Activated CD4-positive, alpha-beta memory T cell treated with anti-CD3 and anti-CD28 coated beads, Interleukin-2, amount 10 ng/mL, durations not matched to agents 7 days and 5 days (primary cell): Measurements from ENCODE around the gene DDX51. TPM values are rescaled to one million over a fixed set of nuclear protein-coding genes. Genes with fewer than 3 reads are reported as not detected.
"Not testable (repeated sequence)": the region's sequence is repeated elsewhere in the genome, so short reads cannot be mapped to it uniquely, and the experiment has no call there.

Source experiments
- CTCF ChIA-PET: fragments of 350-600 bp; sonication (Branson Sonifier 250); formaldehyde crosslinking; loops from one replicate; lab custom pipeline; 2021; ENCODE audit warnings: antibody characterized with exemption, inconsistent platforms; lab: Charles Lee
- POLR2A ChIA-PET: fragments of 350-600 bp; sonication (Branson Sonifier 250); formaldehyde crosslinking; loops from one replicate; lab custom pipeline; 2021; ENCODE audit warnings: antibody characterized with exemption; lab: Charles Lee
- DNase-seq: peaks from one replicate; pipeline ENCODE4 v3.0.0-alpha.2; 2020
- H3K27ac Mint-ChIP-seq: one replicate; pipeline ENCODE4 v1.8.0; 2021; ENCODE audit warnings: mild to moderate bottlenecking, mixed read lengths
- H3K27me3 Mint-ChIP-seq: one replicate; pipeline ENCODE4 v1.8.0; 2021; ENCODE audit warnings: mixed read lengths
- H3K36me3 Mint-ChIP-seq: one replicate; pipeline ENCODE4 v1.8.0; 2021; ENCODE audit warnings: low read depth, mixed read lengths
- H3K4me1 Mint-ChIP-seq: one replicate; pipeline ENCODE4 v1.8.0; 2021; ENCODE audit warnings: mixed read lengths
- H3K4me3 Mint-ChIP-seq: one replicate; pipeline ENCODE4 v1.8.0; 2021; ENCODE audit warnings: mild to moderate bottlenecking, mixed read lengths
- H3K9me3 Mint-ChIP-seq: one replicate; pipeline ENCODE4 v1.8.0; 2021; ENCODE audit warnings: mixed read lengths
- total RNA-seq, 2 experiments: library from RNA; stranded (reverse); gene quantifications; one replicate each; pipeline ENCODE4 v1.2.3, GENCODE V29; 2021

DDX51 gene
- total RNA-seq, 2 experiments from 2014 or later: 17.9 to 18.6 TPM

DNA sequence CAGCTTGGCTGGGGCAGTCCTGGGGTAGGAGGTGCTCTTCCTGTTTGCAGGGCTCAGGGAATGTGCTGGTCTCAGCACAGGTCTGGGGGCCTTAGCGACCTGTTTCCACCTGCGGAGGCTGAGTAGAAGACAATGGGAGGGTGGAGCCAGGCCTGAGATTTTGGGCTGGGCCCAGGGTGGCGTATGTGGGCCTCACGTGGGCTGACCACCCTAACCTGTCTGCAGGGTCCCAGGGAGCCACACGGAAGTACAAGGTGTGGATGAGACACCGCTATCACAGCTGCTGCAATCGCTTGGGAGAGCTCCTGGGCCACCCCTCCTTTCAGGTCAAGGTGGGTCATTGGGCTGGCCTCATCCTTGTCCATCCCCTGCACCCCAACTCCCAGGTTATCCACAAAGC, 1.2 kb upstream of the DDX51 start:
- ChIA-PET POLR2A (interaction anchor here (1.1 kb wide), 1 partner anchor 13 kb away, joined by 4 read pairs; no protein-coding TSS in a partner anchor), CTCF (interaction anchor here (2.1 kb wide), 1 partner anchor 9 kb away, joined by 7 read pairs; no protein-coding TSS in a partner anchor)
- Mint-ChIP-seq H3K27ac (peak overlapping the region; percentile 72), H3K27me3 (no peaks in the 10 kb centered on the region), H3K36me3 (peaks cover 10% of the 10 kb centered on the region), H3K4me1 (peaks cover 34% of the 10 kb centered on the region), H3K4me3 (peak overlapping the region; percentile 94), H3K9me3 (no peaks in the 10 kb centered on the region)
- DNase-seq: no peak

- DNase-seq: no peak
- H3K36me3 Mint-ChIP-seq: peaks cover 12% of the 10 kb centered on the region
Measured at GRCh38 chr12:132144810-132145168, 670 bp upstream of the DDX51 start.

GRCh38 chr12:132143336-132144071, 615 bp downstream of the DDX51 start:
- no peak for DNase-seq
- H3K27ac Mint-ChIP-seq: peak overlapping the region; percentile 72
- ChIA-PET POLR2A (interaction anchor here (1.6 kb wide), 1 partner anchor 42 kb away, joined by 4 read pairs; no protein-coding TSS in a partner anchor), CTCF (no interaction called here)
- no peaks in the 10 kb centered on the region for H3K27me3 Mint-ChIP-seq
- no peaks in the 10 kb centered on the region for H3K9me3 Mint-ChIP-seq
- peak overlapping the region; percentile 81 for H3K4me3 Mint-ChIP-seq
- peaks cover 20% of the 10 kb centered on the region for H3K36me3 Mint-ChIP-seq
- H3K4me1 Mint-ChIP-seq: peaks cover 34% of the 10 kb centered on the region

More at GRCh38 chr12:132144810-132145168, 670 bp upstream of the DDX51 start:
- peak overlapping the region; percentile 72 for H3K27ac Mint-ChIP-seq
- peaks cover 34% of the 10 kb centered on the region for H3K4me1 Mint-ChIP-seq
- H3K27me3 Mint-ChIP-seq: no peaks in the 10 kb centered on the region
- peak overlapping the region; percentile 94 for H3K4me3 Mint-ChIP-seq
- POLR2A ChIA-PET: interaction anchor here (0.6 kb wide), 1 partner anchor 81 kb away, joined by 3 read pairs; no protein-coding TSS in a partner anchor
- CTCF ChIA-PET: interaction anchor here (2.1 kb wide), 1 partner anchor 9 kb away, joined by 7 read pairs; no protein-coding TSS in a partner anchor
- H3K9me3 Mint-ChIP-seq: no peaks in the 10 kb centered on the region

GRCh38 chr12:132142679-132143335, 1.3 kb downstream of the DDX51 start:
- H3K27me3 Mint-ChIP-seq: no peaks in the 10 kb centered on the region
- H3K9me3 Mint-ChIP-seq: no peaks in the 10 kb centered on the region
- CTCF ChIA-PET: no interaction called here
- POLR2A ChIA-PET: interaction anchor here (1.6 kb wide), 1 partner anchor 43 kb away, joined by 4 read pairs; no protein-coding TSS in a partner anchor
- H3K27ac Mint-ChIP-seq: peak overlapping the region; percentile 72
- peaks cover 23% of the 10 kb centered on the region for H3K36me3 Mint-ChIP-seq
- no peak for DNase-seq
- H3K4me1 Mint-ChIP-seq: peaks cover 34% of the 10 kb centered on the region
- H3K4me3 Mint-ChIP-seq: peak overlapping the region; percentile 81

DNA sequence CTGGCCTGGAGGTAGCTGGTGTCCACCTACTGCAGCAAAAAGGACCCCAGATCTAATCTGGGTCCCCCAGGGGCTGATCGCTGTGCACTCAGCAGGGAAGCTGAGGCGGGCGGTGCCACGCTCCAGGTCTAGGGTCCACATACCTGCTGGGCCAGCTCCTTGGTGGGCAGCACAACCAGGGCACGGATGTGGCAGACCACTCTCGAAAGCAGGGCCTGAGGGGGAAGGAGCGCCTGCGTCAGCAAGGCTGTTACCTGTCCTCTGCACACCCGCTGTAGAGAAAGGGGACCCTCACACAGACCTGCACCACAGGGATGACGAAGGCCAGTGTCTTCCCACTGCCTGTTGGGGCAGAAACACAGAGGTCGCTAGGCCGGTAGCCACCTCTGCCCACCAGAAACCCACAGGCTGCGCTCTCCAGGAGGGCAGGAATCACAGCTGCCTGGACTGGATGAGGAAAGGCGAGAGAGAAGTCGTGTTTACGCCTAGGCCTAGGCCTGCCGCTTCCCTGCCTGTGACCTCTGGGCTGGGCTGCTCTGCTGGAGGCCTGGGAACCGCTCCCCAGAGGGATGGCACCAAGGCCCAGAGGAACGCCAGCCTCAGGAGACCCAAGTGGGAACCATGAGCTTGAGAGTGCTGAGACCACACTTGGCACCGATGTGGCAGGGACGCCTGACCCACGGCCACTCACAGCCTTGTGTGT, 2.0 kb downstream of the DDX51 start:
- H3K27ac Mint-ChIP-seq: peak overlapping the region; percentile 40
- peaks cover 3% of the 10 kb centered on the region for H3K9me3 Mint-ChIP-seq
- CTCF ChIA-PET: no interaction called here
- H3K36me3 Mint-ChIP-seq: peaks cover 29% of the 10 kb centered on the region
- no peaks in the 10 kb centered on the region for H3K27me3 Mint-ChIP-seq
- H3K4me1 Mint-ChIP-seq: peaks cover 34% of the 10 kb centered on the region
- peak overlapping the region; percentile 81 for H3K4me3 Mint-ChIP-seq
- no peak for DNase-seq
- POLR2A ChIA-PET: interaction anchor here (1.0 kb wide), 1 partner anchor 32 kb away, joined by 3 read pairs; no protein-coding TSS in a partner anchor

DNA sequence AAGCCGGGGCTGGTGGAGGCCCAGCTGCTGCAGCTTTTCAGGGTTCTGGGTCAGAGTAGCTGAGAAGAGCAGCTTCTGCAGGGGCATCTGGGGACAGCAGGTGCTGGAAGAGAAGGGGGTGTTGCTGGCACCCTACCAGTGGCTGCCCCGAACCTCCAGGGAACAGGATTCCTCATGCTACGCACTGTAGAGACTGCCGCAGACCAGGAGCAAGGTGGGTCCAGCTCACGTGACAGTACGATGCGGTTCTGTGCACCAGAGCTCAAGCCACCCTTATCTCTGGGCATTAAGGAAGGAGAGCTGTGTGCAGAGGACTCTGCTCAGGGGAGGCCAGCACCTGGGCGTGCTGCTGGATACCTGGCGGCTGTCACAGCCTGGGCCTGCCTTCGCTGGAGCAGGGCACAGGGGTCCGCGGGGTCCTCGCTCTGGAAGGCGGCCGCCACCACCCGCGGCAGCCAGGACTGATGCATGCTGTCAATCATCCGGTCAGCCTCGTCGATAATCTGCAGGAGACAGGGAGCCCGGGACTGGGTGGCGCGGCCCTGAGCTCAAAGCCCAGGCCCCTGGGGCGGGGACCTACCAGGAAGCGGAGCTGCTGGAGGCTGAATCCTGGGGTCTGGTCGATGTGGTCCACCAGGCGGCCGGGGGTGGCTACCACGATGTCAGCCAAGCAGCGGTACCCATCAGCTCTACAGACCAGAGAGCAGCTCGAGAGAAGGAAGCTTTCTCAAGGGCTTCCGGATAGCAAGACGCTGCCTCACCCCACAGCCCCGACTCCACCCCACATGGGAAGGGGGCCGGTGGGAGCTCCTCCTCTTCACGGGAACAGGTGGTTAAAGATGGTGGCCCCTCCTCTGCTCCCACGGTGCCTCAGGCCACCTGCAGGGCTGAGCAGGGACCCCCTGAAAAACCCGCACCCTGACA, 2.9 kb downstream of the DDX51 start:
- H3K27me3 Mint-ChIP-seq: no peaks in the 10 kb centered on the region
- H3K27ac Mint-ChIP-seq: no peak overlapping the region
- peaks cover 28% of the 10 kb centered on the region for H3K4me1 Mint-ChIP-seq
- H3K36me3 Mint-ChIP-seq: peaks cover 30% of the 10 kb centered on the region
- ChIA-PET CTCF (no interaction called here), POLR2A (interaction anchor here (1.0 kb wide), 1 partner anchor 31 kb away, joined by 3 read pairs; no protein-coding TSS in a partner anchor)
- no peak overlapping the region for H3K4me3 Mint-ChIP-seq
- peaks cover 3% of the 10 kb centered on the region for H3K9me3 Mint-ChIP-seq
- DNase-seq: no peak

- peaks cover 21% of the 10 kb centered on the region for H3K4me1 Mint-ChIP-seq
- H3K27me3 Mint-ChIP-seq: no peaks in the 10 kb centered on the region
- DNase-seq: no peak
- H3K27ac Mint-ChIP-seq: no peak overlapping the region
- no peak overlapping the region for H3K4me3 Mint-ChIP-seq
- ChIA-PET CTCF (no interaction called here), POLR2A (no interaction called here)
- H3K36me3 Mint-ChIP-seq: peaks cover 29% of the 10 kb centered on the region
- peaks cover 3% of the 10 kb centered on the region for H3K9me3 Mint-ChIP-seq
Measured at GRCh38 chr12:132140501-132140900, 3.6 kb downstream of the DDX51 start.

DNA sequence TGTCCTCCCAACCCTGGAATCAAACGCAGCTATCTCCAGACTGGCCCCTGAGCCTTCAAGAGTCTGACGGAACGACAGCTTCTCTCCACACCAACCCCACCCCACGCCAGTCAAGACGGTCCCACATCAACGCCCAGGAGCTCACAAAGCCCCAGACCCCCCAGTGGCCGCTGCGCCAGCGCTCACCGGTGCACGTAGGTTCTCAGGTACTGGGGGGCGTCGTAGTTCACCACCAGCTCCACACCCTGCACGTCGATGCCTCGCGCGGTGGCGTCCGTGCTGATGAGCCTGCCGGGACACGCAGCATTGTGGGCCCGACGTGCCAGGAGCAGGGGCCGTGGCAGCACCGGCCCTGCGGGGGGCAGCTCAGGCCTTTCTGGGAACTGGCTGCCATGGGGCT, 4.2 kb downstream of the DDX51 start:
- Mint-ChIP-seq H3K9me3 (peaks cover 3% of the 10 kb centered on the region), H3K27ac (no peak overlapping the region), H3K36me3 (peaks cover 29% of the 10 kb centered on the region), H3K4me3 (no peak overlapping the region), H3K4me1 (peaks cover 15% of the 10 kb centered on the region), H3K27me3 (no peaks in the 10 kb centered on the region)
- CTCF ChIA-PET: no interaction called here
- no peak for DNase-seq
- POLR2A ChIA-PET: no interaction called here

GRCh38 chr12:132138941-132139871, 4.9 kb downstream of the DDX51 start:
- Mint-ChIP-seq H3K4me3 (no peak overlapping the region), H3K9me3 (peaks cover 3% of the 10 kb centered on the region), H3K27ac (no peak overlapping the region), H3K4me1 (peaks cover 11% of the 10 kb centered on the region), H3K36me3 (peaks cover 28% of the 10 kb centered on the region), H3K27me3 (no peaks in the 10 kb centered on the region)
- CTCF ChIA-PET: no interaction called here
- no peak for DNase-seq
- POLR2A ChIA-PET: no interaction called here

DNA sequence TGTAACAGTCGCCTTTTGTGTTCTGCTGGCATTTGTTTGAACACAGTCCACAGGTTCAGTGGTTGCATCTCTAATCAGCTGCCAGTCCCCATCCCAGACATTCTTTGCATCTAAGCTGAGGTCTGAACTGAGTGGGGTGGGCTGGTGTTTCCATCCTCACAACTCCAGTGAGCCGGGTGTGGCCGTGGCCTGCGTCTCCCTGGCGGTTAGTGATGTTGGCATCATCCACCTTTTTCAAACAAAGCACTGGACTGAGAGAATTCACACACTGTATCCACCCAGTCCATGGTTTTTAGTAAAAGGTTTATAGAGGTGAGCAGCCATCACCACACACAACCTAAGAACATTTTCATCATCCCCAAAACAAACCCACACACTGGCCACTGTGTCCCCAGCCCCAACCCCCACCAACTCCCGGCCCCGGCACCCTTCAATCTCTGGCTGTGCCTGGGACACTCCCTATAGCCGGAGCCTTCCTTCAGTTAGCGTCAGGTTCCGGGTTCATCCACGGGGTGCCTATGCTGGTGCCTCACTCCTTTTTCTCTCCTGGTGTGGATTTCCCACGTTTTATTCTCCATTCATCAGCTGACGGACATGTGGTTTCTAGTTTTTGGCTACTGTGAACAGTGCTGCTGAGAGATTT, 6.5 kb downstream of the DDX51 start:
- H3K4me1 Mint-ChIP-seq: peaks cover 4% of the 10 kb centered on the region
- DNase-seq: no peak
- peaks cover 3% of the 10 kb centered on the region for H3K9me3 Mint-ChIP-seq
- ChIA-PET POLR2A (no interaction called here), CTCF (interaction anchor here (0.7 kb wide), 1 partner anchor 16 kb away, joined by 3 read pairs; no protein-coding TSS in a partner anchor)
- H3K36me3 Mint-ChIP-seq: peaks cover 24% of the 10 kb centered on the region
- H3K27ac Mint-ChIP-seq: no peak overlapping the region
- H3K4me3 Mint-ChIP-seq: no peak overlapping the region
- H3K27me3 Mint-ChIP-seq: no peaks in the 10 kb centered on the region

- H3K9me3 Mint-ChIP-seq, H3K4me3 Mint-ChIP-seq, H3K27ac Mint-ChIP-seq, H3K4me1 Mint-ChIP-seq, DNase-seq, CTCF ChIA-PET, POLR2A ChIA-PET, H3K27me3 Mint-ChIP-seq: not testable (repeated sequence)
- peaks cover 22% of the 10 kb centered on the region for H3K36me3 Mint-ChIP-seq
Measured at GRCh38 chr12:132136226-132136625, 7.9 kb downstream of the DDX51 start.
